Colon (tissue), 2 donors: ENCODE measurements around the gene GPC6.

Experiments used
- FAIRE-seq: peaks from 2 replicates; lab custom pipeline; 2012; peaks lifted over from hg19 to GRCh38; lab: Jason Lieb, UNC
- donor health status: control.
- donor health status: control.

Gene GPC6

GRCh38 chr13:93230261-93230855, 3.8 kb downstream of the GPC6 start:
- FAIRE-seq, result no peak

- FAIRE-seq, result no peak
Measured at GRCh38 chr13:93231867-93232266, 5.3 kb downstream of the GPC6 start.

GRCh38 chr13:93233997-93234416, 7.4 kb downstream of the GPC6 start:
- FAIRE-seq, result no peak

- no peak for FAIRE-seq
Measured at GRCh38 chr13:93234459-93234858, 7.9 kb downstream of the GPC6 start.

GRCh38 chr13:93235258-93236015, 8.8 kb downstream of the GPC6 start:
- no peak for FAIRE-seq

- FAIRE-seq, result no peak
Measured at GRCh38 chr13:93238711-93239110, 12.1 kb downstream of the GPC6 start.

- FAIRE-seq, result no peak
Measured at GRCh38 chr13:93243375-93244063, 16.9 kb downstream of the GPC6 start.

- no peak for FAIRE-seq
Measured at GRCh38 chr13:93244141-93244917, 17.7 kb downstream of the GPC6 start.

GRCh38 chr13:93244918-93245280, 18.3 kb downstream of the GPC6 start:
- no peak for FAIRE-seq

GRCh38 chr13:93246069-93246468, 19.5 kb downstream of the GPC6 start:
- no peak for FAIRE-seq

- no peak for FAIRE-seq
Measured at GRCh38 chr13:93248627-93249047, 22.0 kb downstream of the GPC6 start.

- FAIRE-seq, result no peak
Measured at GRCh38 chr13:93249364-93250306, 23.0 kb downstream of the GPC6 start.

GRCh38 chr13:93254775-93255174, 28.2 kb downstream of the GPC6 start:
- FAIRE-seq, result no peak

GRCh38 chr13:93256998-93257397, 30.4 kb downstream of the GPC6 start:
- no peak for FAIRE-seq

GRCh38 chr13:93259527-93260080, 33.0 kb downstream of the GPC6 start:
- FAIRE-seq, result no peak

GRCh38 chr13:93260591-93260990, 34.0 kb downstream of the GPC6 start:
- no peak for FAIRE-seq

GRCh38 chr13:93262729-93263345, 36.2 kb downstream of the GPC6 start:
- no peak for FAIRE-seq

GRCh38 chr13:93264876-93265275, 38.3 kb downstream of the GPC6 start:
- FAIRE-seq, result no peak

GRCh38 chr13:93265800-93266199, 39.2 kb downstream of the GPC6 start:
- FAIRE-seq, result no peak

GRCh38 chr13:93266681-93267080, 40.1 kb downstream of the GPC6 start:
- no peak for FAIRE-seq
